ENCODE results near the gene HLA-A.

The HLA-A gene

GRCh38 chr6:29992807-29993206 lies 50.5 kb downstream of the HLA-A start:
- no peak for TF ChIP-seq CTCF (conservative IDR thresholded peaks at IDR 0.05)
- no peak overlapping the region for H3K27ac ChIP-seq

- no peak for TF ChIP-seq CTCF (conservative IDR thresholded peaks at IDR 0.05)
These were observed 52.5 kb downstream of the HLA-A start for GRCh38 chr6:29994826-29995225.

GRCh38 chr6:29995340-29995777 lies 53.0 kb downstream of the HLA-A start:
- no peak for TF ChIP-seq CTCF (conservative IDR thresholded peaks at IDR 0.05)
- H3K27ac ChIP-seq, result no peak overlapping the region

More at GRCh38 chr6:29994826-29995225, 52.5 kb downstream of the HLA-A start:
- H3K27ac ChIP-seq, result no peak overlapping the region
